Gastrocnemius medialis (tissue), 4 donors: ENCODE results near the gene USP50.

Experiments used
- POLR2A ChIP-seq, 2 donors: fragments of 450-650 bp; IDR thresholded peaks; one replicate each; pipeline ENCODE4 v1.6.1; 2017; ENCODE audit warnings: antibody characterized with exemption in 2 of 2, mild to moderate bottlenecking in 2 of 2, moderate library complexity in 2 of 2
- TF ChIP-seq, protein P1 (sequence below), 5 experiments: fragments of 450-650 bp in 3 of 5; fragments of 200-600 bp in 2 of 5; sonication (generic) in 2 of 5; IDR thresholded peaks in 4 of 5; conservative IDR thresholded peaks in 1 of 5; 1 replicate in 4 of 5; 2 replicates in 1 of 5; pipeline ENCODE4 v1.5.1; 2016 to 2019; ENCODE audit warnings: antibody characterized with exemption in 5 of 5, mild to moderate bottlenecking in 3 of 5, moderate library complexity in 3 of 5

- TF ChIP-seq, protein P1, sequence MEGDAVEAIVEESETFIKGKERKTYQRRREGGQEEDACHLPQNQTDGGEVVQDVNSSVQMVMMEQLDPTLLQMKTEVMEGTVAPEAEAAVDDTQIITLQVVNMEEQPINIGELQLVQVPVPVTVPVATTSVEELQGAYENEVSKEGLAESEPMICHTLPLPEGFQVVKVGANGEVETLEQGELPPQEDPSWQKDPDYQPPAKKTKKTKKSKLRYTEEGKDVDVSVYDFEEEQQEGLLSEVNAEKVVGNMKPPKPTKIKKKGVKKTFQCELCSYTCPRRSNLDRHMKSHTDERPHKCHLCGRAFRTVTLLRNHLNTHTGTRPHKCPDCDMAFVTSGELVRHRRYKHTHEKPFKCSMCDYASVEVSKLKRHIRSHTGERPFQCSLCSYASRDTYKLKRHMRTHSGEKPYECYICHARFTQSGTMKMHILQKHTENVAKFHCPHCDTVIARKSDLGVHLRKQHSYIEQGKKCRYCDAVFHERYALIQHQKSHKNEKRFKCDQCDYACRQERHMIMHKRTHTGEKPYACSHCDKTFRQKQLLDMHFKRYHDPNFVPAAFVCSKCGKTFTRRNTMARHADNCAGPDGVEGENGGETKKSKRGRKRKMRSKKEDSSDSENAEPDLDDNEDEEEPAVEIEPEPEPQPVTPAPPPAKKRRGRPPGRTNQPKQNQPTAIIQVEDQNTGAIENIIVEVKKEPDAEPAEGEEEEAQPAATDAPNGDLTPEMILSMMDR (IDR thresholded peaks at IDR 0.05 in 4 of 5, conservative IDR thresholded peaks at IDR 0.05 in 1 of 5) = no peak
- no peak for TF ChIP-seq POLR2A (IDR thresholded peaks at IDR 0.05)
Observed at GRCh38 chr15:50558012-50558411, 11.5 kb upstream of the USP50 start.
